Gastroesophageal sphincter (tissue), 4 donors: ENCODE results near the gene TAS2R42. TPM values are rescaled to one million over a fixed set of nuclear protein-coding genes. Genes with fewer than 3 reads are reported as not detected.

ENCODE experiments used
- ATAC-seq: fragments of 150-250 bp; one replicate; pipeline ENCODE4 v1.9.1; 2016; ENCODE audit warnings: mild to moderate bottlenecking, moderate library complexity
- H3K27ac ChIP-seq, 4 donors: fragments of 200-600 bp; sonication (generic) in 3 of 4; 1 replicate in 3 of 4; 2 replicates in 1 of 4; pipeline ENCODE4 v1.5.1; 2016 to 2019
- H3K27me3 ChIP-seq: fragments of 200-600 bp; sonication (generic); one replicate; pipeline ENCODE4 v1.5.1; 2019
- H3K36me3 ChIP-seq, 2 donors: fragments of 200-600 bp; sonication (generic); one replicate each; pipeline ENCODE4 v1.5.1; 2019; ENCODE audit warnings: control low read depth in 1 of 2
- H3K4me1 ChIP-seq, 3 donors: fragments of 200-600 bp; sonication (generic); 1 replicate in 2 of 3; 2 replicates in 1 of 3; pipeline ENCODE4 v1.5.1; 2016 to 2019; ENCODE audit warnings: control low read depth in 2 of 3
- H3K4me3 ChIP-seq, 2 donors: fragments of 200-600 bp; sonication (generic); one replicate each; pipeline ENCODE4 v1.5.1; 2019; ENCODE audit warnings: mild to moderate bottlenecking in 1 of 2, moderate library complexity in 1 of 2
- H3K9me3 ChIP-seq, 3 donors: fragments of 200-600 bp; sonication (generic); one replicate each; pipeline ENCODE4 v1.5.1; 2017 to 2019; ENCODE audit warnings: control low read depth in 2 of 3
- CTCF ChIP-seq, 4 experiments: fragments of 200-600 bp in 2 of 4; fragments of 450-650 bp in 2 of 4; sonication (generic) in 1 of 4; IDR thresholded peaks; one replicate each; pipeline ENCODE4 v1.5.1; 2017 to 2019; ENCODE audit warnings: antibody characterized with exemption in 4 of 4, mild to moderate bottlenecking in 2 of 4, moderate library complexity in 2 of 4
- EP300 ChIP-seq: sonication (generic); formaldehyde crosslinking; IDR thresholded peaks from one replicate; pipeline ENCODE4 v1.6.1; 2017; ENCODE audit warnings: antibody characterized with exemption, mild to moderate bottlenecking
- POLR2A ChIP-seq, 2 donors: fragments of 450-650 bp; IDR thresholded peaks; one replicate each; pipeline ENCODE4 v1.6.1; 2017; ENCODE audit warnings: antibody characterized with exemption in 2 of 2, mild to moderate bottlenecking in 2 of 2, moderate library complexity in 1 of 2
- POLR2AphosphoS5 ChIP-seq: sonication (generic); formaldehyde crosslinking; IDR thresholded peaks from one replicate; pipeline ENCODE4 v1.6.1; 2017; ENCODE audit warnings: antibody characterized with exemption
- WGBS, 2 donors: methylation state at CpG; one replicate each; pipeline ENCODE4 v1.1.5; 2018; ENCODE audit warnings: low coverage in 1 of 2; 5-methylcytosine and 5-hydroxymethylcytosine counted together
- total RNA-seq, 4 donors: library from RNA; depleted of rRNA; stranded (reverse); fragments of >200 nt; gene quantifications; one replicate each; pipeline ENCODE4 v1.1.0, GENCODE V29; 2016

The TAS2R42 gene
- total RNA-seq, 4 donors from 2014 or later = not detected

GRCh38 chr12:11152725-11153124 lies 34.0 kb downstream of the TAS2R42 start:
- Histone ChIP-seq H3K4me3 (no peak overlapping the region), H3K27me3 (no peaks in the 10 kb centered on the region), H3K4me1 (no peaks in the 10 kb centered on the region), H3K27ac (no peak overlapping the region), H3K9me3 (no peaks in the 10 kb centered on the region), H3K36me3 (no peaks in the 10 kb centered on the region)
- no peak for TF ChIP-seq CTCF (IDR thresholded peaks at IDR 0.05)
- no peak for TF ChIP-seq POLR2AphosphoS5
- no peak for TF ChIP-seq EP300
- no peak for TF ChIP-seq POLR2A (IDR thresholded peaks at IDR 0.05)
- ATAC-seq = no peak
- 86% methylated on average over 2 of the region's 2 CpGs; no CpG with 5 or more reads in 1 of the 2 donors for WGBS, 2 donors

DNA sequence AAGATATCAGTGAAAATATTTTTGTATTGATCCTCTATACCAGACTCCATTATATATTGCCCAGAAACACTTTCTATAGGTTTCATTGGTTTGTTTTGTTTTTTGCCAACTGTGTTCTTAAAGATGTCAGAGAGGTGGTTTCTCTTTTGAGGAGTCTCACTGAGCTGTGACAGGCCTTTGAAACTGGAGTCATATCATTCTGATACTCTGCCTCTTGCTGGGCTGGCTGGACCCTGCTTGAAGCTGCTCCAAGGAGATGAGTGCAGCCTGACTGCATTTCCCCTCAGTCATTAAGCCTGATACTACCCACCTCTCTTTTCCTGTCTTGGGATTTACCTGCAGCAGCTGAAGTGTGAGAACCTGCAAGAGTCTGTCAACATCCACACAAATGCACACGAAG lies 35.9 kb downstream of the TAS2R42 start:
- no peaks in the 10 kb centered on the region for H3K4me1 ChIP-seq
- no peaks in the 10 kb centered on the region for H3K9me3 ChIP-seq
- 50% methylated on average over 1 of the region's 1 CpG; no CpG with 5 or more reads in 1 of the 2 donors for WGBS, 2 donors
- TF ChIP-seq CTCF (IDR thresholded peaks at IDR 0.05) = no peak
- no peak for TF ChIP-seq POLR2AphosphoS5
- no peak for TF ChIP-seq POLR2A (IDR thresholded peaks at IDR 0.05)
- no peak for TF ChIP-seq EP300
- H3K27ac ChIP-seq = no peak overlapping the region
- no peaks in the 10 kb centered on the region for H3K36me3 ChIP-seq
- no peaks in the 10 kb centered on the region for H3K27me3 ChIP-seq
- no peak overlapping the region for H3K4me3 ChIP-seq
- no peak for ATAC-seq

- H3K27me3 ChIP-seq = no peaks in the 10 kb centered on the region
- no peak for ATAC-seq
- no peak overlapping the region for H3K27ac ChIP-seq
- H3K9me3 ChIP-seq = peaks cover 0 to 15% (median 0%) of the 10 kb centered on the region in 3 donors
- H3K4me1 ChIP-seq = no peaks in the 10 kb centered on the region
- WGBS, 2 donors = 100% methylated on average over 1 of the region's 1 CpG
- no peak overlapping the region for H3K4me3 ChIP-seq
- H3K36me3 ChIP-seq = no peaks in the 10 kb centered on the region
- no peak for TF ChIP-seq POLR2AphosphoS5
- TF ChIP-seq POLR2A (IDR thresholded peaks at IDR 0.05) = no peak
- TF ChIP-seq EP300 = no peak
- TF ChIP-seq CTCF (IDR thresholded peaks at IDR 0.05) = no peak
Measured at GRCh38 chr12:11147420-11147819, 39.3 kb downstream of the TAS2R42 start.

- H3K9me3 ChIP-seq = peaks cover 0 to 15% (median 0%) of the 10 kb centered on the region in 3 donors
- 75 to 92% methylated on average over 2 to 4 of the region's 5 CpGs for WGBS, 2 donors
- H3K36me3 ChIP-seq = no peaks in the 10 kb centered on the region
- H3K4me1 ChIP-seq = no peaks in the 10 kb centered on the region
- no peak overlapping the region for H3K4me3 ChIP-seq
- no peak for TF ChIP-seq POLR2A (IDR thresholded peaks at IDR 0.05)
- TF ChIP-seq POLR2AphosphoS5 = no peak
- TF ChIP-seq EP300 = no peak
- no peak for TF ChIP-seq CTCF (IDR thresholded peaks at IDR 0.05)
- no peaks in the 10 kb centered on the region for H3K27me3 ChIP-seq
- no peak overlapping the region for H3K27ac ChIP-seq
- ATAC-seq = no peak
Measured at GRCh38 chr12:11144297-11144696, 42.4 kb downstream of the TAS2R42 start.

DNA sequence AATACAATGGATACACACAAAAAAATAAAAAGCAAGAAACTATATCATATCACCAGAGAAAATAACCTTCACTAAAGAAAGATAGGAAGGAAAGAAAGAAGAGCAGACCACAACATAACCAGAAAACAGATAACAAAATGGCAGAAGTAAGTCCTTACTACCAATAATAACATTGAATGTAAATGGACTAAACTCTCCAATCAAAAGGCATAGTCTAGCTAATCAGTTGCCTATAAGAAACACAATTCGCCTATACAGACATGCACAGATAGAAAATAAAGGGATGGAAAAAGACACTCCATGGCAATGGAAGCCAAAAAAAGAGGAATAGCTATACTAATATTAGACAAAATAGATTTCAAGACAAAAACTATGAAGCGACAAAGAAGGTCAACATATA lies 43.4 kb downstream of the TAS2R42 start:
- ATAC-seq = no peak
- no peak overlapping the region for H3K27ac ChIP-seq
- 57 to 86% methylated on average over 2 of the region's 2 CpGs for WGBS, 2 donors
- H3K9me3 ChIP-seq = peaks cover 0 to 15% (median 0%) of the 10 kb centered on the region in 3 donors
- H3K36me3 ChIP-seq = no peaks in the 10 kb centered on the region
- TF ChIP-seq CTCF (IDR thresholded peaks at IDR 0.05) (no peak), EP300 (no peak), POLR2A (IDR thresholded peaks at IDR 0.05) (no peak), POLR2AphosphoS5 (no peak)
- H3K4me1 ChIP-seq = no peaks in the 10 kb centered on the region
- H3K27me3 ChIP-seq = no peaks in the 10 kb centered on the region
- H3K4me3 ChIP-seq = no peak overlapping the region
